ENCODE data around the gene TYRP1.

- TF ChIP-seq CTCF (IDR thresholded peaks at IDR 0.05) = no peak
- no peak for TF ChIP-seq POLR2A (IDR thresholded peaks at IDR 0.05)
Measured at GRCh38 chr9:12680341-12680740, 12.8 kb upstream of the TYRP1 start.
